NCI-H2107 treated with DMSO at 0.1 percent for 48 hours (cell line): Measurements from ENCODE around the gene RUNX1.
A peak's percentile ranks its signal among the peaks of the same experiment; 100 is the strongest.

ENCODE experiments used
- DNase-seq: peaks from one replicate; lab custom pipeline; 2025; ENCODE audit not compliant: unreplicated experiment; lab: John Stamatoyannopoulos, UW

RUNX1 gene

GRCh38 chr21:34836103-34836932, 212.8 kb downstream of the RUNX1 start:
- no peak for DNase-seq

GRCh38 chr21:34835526-34835925, 213.6 kb downstream of the RUNX1 start:
- no peak for DNase-seq

DNA sequence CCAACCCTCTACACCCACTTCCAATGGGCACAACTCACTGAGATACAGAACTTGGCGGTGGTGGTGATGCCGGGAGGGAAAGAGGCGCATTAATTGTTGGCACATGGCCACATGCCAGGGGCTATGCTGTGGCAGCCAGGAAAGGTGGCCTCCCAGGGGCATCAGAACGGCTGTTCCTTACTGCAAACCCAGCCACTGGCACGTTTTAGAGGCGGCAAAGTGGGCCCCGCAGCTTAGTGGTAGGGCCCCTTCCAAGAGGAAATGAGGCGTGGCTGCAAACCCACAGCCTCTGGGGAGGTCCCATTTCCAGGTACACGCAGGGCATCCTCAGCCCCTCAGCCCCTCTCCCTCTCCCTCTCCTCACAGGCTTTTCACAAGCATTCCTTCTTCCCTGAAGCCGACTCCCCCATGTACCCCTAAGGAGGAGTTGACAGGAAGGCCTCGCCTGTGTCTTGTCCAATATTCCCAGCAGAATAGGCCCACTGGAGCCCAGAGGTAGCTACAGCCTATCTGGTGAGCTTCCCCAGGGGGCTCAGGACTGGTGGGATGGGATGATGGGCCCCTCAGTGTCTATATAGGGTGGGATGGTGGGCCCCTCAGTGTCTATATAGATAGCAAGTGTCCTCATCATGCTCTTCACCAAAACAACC, 214.1 kb downstream of the RUNX1 start:
- no peak for DNase-seq

- no peak for DNase-seq
These were observed 214.8 kb downstream of the RUNX1 start for GRCh38 chr21:34834290-34834689.

GRCh38 chr21:34833465-34833864, 215.6 kb downstream of the RUNX1 start:
- DNase-seq = no peak

DNA sequence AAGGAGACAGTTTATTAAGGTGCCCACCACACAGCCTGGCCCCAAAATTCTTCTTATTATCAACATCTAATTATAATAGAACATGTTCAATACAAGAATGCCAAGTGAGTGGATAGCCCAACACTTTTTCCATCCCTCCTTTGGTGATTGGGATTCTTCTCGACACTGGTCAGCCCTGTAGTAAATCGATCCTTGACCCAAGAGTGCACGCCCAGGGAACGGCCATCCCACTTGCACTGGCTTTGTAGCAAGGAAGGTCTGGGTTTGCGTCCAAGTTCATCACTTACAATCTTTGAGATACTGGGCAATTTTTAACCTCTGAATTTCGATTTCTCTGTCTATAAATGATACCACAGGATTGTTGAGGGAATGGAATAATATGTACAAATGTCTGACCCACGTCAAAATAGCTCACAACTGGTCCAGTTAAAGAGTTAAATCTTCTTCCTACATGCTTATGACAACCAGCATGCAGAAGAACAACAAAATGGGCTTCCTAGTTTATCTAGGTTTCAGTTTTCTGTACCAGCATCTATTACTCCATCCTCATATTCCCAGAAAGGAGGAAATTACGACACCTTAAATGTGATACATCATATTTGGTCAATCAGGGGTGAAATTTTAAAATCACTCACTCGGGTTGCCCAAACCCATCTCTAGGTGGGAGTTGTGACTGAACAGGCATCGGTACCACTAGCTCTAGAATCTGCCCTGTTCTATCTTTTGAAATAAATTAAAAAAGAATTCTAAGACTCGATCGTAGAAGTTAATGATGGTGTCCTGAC, 218.5 kb downstream of the RUNX1 start:
- no peak for DNase-seq

DNA sequence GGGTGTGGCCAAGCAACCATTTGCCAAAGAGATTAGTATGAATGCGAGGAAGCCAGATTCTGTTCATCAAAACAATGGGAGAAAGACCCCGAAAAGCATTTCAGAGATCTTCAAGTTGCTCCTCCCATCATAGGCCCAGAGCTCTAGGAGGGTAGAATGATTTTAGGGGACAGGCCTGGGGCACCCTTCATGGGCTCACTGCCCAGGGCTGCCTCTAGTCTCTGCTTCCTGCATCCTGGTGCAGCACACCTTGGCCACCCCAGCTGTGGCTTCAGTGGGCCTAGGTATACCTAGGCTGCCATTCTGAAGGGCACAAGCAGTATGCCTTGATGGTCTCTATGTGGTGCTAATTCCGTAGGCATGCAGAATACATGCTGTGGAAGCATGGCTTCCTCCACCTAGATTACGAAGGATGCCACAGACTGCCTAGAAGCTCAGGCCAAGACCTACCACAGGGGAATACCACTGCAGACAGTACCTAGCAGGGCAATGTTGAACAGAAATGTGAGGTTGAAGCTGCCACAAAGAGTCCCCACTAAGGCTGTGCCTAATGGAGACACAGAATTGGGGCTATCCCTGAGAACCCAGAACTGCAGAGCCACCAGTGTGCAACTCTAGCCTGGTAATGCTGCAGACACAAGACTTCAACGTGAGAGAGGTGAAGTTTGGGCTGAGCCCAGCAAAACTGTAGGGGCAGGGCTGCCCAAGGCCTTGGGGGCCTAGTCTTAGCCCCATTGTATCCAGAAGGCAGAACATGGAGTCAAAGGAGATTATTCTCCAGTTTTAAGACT, 221.5 kb downstream of the RUNX1 start:
- no peak for DNase-seq

DNA sequence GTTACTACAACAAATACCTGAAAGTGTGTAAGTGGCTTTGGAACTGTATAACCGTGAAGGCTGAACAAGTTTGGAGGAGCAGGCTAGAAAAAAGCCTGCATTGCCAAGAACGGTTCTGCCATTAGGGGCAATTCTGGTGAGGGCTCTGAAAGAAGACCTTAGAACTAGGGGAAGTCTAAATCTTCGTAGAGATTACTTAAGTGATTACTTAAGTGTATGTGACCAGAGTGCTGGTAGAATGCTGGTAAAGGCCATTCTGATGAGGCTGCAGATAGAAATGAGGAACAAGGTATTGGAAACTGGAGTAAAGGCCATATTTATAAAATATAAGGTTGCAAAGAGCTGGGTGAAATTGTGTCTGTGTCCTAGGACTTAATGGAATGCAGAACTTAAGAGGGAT, 222.3 kb downstream of the RUNX1 start:
- DNase-seq = no peak

GRCh38 chr21:34825948-34826548, 223.1 kb downstream of the RUNX1 start:
- DNase-seq = no peak

DNA sequence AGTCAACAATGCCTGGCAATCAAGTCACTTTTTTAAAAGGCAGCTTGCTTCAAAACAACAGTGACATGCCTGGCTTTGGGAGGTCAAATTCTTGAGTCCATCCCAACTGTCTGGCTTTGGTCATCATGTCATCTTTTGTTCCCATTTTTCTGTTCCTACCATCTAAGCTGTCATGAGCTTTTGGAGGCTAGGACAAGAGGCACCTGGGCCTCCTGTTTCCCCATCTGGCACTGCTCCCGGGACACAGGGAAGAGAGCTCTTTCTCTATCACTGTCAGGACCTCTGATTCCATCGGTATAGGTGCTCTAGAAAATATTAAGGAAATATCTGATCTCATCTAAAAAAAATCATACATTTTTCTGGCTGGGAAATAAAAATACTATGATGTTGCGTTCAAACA, 224.0 kb downstream of the RUNX1 start:
- no peak for DNase-seq

- DNase-seq = no peak
These were observed 224.8 kb downstream of the RUNX1 start for GRCh38 chr21:34824314-34824713.

- no peak for DNase-seq
These were observed 226.2 kb downstream of the RUNX1 start for GRCh38 chr21:34822942-34823341.

DNA sequence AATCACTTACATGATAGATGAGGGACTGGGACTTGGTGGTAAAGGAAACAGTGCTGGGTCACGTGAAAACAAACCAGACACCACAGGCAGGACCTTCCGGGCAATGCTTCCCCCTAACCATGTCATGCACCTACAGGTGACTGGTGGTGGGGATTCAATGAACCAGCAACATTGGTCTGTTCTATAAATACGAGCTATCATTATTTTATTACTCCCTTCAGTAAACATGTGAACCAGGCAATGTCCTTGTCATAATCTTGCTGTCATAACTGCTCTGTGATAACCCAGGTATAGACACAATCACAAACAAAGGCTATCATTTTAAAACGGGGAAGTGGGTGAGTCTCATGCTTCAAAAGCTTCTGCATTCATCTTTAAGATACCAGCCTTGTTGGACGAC, 226.9 kb downstream of the RUNX1 start:
- no peak for DNase-seq

GRCh38 chr21:34821717-34822116, 227.4 kb downstream of the RUNX1 start:
- no peak for DNase-seq

DNA sequence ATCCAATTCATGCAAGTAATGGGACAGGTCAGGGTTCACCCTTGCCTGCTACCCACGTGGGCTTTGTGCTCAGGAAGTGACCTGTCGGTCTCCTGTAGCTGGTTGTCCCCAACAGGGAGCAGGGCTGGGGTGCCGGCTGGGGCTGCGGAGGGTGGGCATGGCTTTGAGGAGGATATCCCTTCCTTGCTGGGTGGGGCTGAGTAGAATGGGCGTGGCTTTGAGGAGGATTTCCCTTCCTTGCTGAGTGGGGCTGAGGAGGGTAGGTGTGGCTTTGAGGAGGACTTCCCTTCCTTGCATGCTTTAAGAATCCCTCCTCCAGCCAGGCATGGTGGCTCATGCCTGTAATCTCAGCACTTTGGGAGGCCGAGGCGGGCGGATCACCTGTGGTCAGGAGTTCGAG, 229.1 kb downstream of the RUNX1 start:
- DNase-seq = no peak

GRCh38 chr21:34819357-34819999, 229.6 kb downstream of the RUNX1 start:
- DNase-seq = no peak

DNA sequence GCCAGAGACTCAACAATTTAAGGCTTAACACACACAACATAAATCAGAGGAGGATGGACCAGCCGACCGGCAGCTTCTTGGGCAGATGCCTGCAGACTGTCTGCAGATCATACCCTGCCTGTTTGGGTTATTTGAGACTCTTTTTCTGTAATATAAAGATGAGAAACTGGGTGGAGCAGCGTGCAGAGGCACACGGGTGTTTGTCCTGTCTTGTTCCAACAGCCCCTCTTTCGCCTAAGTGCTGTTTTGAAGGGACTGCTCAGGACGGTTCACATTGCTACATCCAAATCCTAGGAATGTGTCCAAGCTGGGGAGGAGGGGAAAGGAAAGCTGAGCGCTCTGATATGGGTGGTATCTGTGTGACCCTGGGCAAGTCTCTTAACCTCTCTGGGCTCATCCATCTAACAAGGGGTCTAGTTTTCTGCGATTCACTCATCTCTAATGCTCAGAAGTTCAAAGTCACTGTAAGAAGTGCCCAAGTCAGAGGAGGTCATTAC, 230.4 kb downstream of the RUNX1 start:
- no peak for DNase-seq

DNA sequence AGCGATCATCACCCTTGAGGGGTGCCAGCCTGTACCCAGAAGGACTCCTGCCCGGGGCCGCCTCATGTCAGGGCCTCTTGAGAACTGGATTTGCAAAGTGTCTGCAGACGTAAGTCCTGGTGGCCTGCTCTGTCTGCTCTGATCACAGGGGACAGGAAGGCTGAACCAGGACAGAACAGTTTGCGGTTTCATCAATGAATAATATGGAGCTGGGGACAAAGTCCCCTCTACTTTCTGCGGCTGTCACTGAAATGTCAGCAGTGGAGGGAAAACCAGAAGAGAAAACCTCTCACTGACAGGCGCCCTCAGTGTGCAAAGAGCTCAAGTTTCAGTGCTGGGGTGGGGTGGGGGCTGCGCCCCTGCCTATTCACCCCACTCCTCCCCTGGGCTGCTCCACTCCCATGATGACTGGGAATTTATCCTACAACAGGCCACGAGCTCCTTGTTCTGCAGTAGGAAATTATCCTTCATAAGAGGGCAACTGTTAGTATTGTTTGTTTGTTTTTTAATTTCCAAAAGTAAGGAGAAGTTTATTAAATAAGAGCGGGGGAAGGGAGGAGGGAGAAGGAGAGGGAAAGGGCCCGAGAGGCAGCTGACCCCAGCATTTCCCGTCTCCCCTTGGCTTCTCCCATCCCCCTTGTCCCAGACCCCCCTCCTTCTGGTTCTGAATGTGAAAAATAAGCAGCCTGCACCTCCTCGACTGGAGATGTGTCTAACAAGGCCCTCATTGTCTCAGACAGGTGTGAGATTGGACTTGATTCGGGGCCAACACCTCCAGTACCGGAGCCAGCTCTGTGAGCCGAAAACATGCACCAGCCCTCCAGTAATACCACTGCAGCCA, 231.1 kb downstream of the RUNX1 start:
- DNase-seq = peak; percentile 69
